Natural killer cell (primary cell): ENCODE data around the gene MCAT. TPM values are rescaled to one million over a fixed set of nuclear protein-coding genes. Genes with fewer than 3 reads are reported as not detected.
A peak's percentile ranks its signal among the peaks of the same experiment; 100 is the strongest.

Source experiments
- ATAC-seq, 3 donors: fragments of 150-1000 bp in 2 of 3; fragments of 200-7000 bp in 1 of 3; cut with Tn5 transposase; 1 replicate in 1 of 3; 2 replicates in 2 of 3; pipeline ENCODE4 v1.10.0; 2021; ENCODE audit warnings: mild to moderate bottlenecking in 2 of 3, moderate library complexity in 2 of 3
- DNase-seq, 2 donors: peaks; one replicate each; pipeline versions ENCODE4 v3.0.0 to v3.0.0-alpha.2; 2013 to 2021; ENCODE audit warnings: mixed read lengths in 1 of 2
- H3K27ac ChIP-seq: one replicate; pipeline ENCODE4 v1.5.1; 2013; ENCODE audit warnings: mild to moderate bottlenecking, low read length
- H3K27me3 ChIP-seq: one replicate; pipeline ENCODE4 v1.6.1; 2013; ENCODE audit warnings: low read length; ENCODE audit not compliant: control insufficient read depth, insufficient read depth
- H3K36me3 ChIP-seq: one replicate; pipeline ENCODE4 v1.6.1; 2013; ENCODE audit warnings: low read length; ENCODE audit not compliant: control insufficient read depth, insufficient read depth
- H3K4me1 ChIP-seq: one replicate; pipeline ENCODE4 v1.6.1; 2013; ENCODE audit warnings: low read length; ENCODE audit not compliant: control insufficient read depth, insufficient read depth
- H3K4me3 ChIP-seq: one replicate; pipeline ENCODE4 v1.5.1; 2013; ENCODE audit warnings: low read length
- H3K9me3 ChIP-seq: one replicate; pipeline ENCODE4 v1.6.1; 2013; ENCODE audit warnings: low read length; ENCODE audit not compliant: control insufficient read depth, insufficient read depth
- H3K27ac Mint-ChIP-seq, 2 donors: one replicate each; pipeline ENCODE4 v1.8.0; 2022; ENCODE audit warnings: mild to moderate bottlenecking in 2 of 2, mixed read lengths in 2 of 2, moderate library complexity in 1 of 2
- H3K27me3 Mint-ChIP-seq, 2 donors: one replicate each; pipeline ENCODE4 v1.8.0; 2022; ENCODE audit warnings: low read depth in 2 of 2, mixed read lengths in 2 of 2
- H3K36me3 Mint-ChIP-seq: one replicate; pipeline ENCODE4 v1.8.0; 2022; ENCODE audit warnings: mixed read lengths
- H3K4me1 Mint-ChIP-seq, 2 donors: one replicate each; pipeline ENCODE4 v1.8.0; 2022; ENCODE audit warnings: mixed read lengths in 2 of 2
- H3K4me3 Mint-ChIP-seq: one replicate; pipeline ENCODE4 v1.8.0; 2022; ENCODE audit warnings: mild to moderate bottlenecking, moderate library complexity, mixed read lengths
- H3K9me3 Mint-ChIP-seq, 2 donors: one replicate each; pipeline ENCODE4 v1.8.0; 2022; ENCODE audit warnings: mixed read lengths in 2 of 2
- CTCF ChIP-seq: fragments of 200-600 bp; IDR thresholded peaks from one replicate; pipeline ENCODE4 v1.8.0; 2022; ENCODE audit warnings: antibody characterized with exemption
- WGBS: methylation state at CpG from one replicate; pipeline ENCODE4 v1.1.7; 2013; ENCODE audit warnings: missing lambda C conversion rate; ENCODE audit not compliant: insufficient coverage; 5-methylcytosine and 5-hydroxymethylcytosine counted together
- intact Hi-C: fragments of 100-400 bp; cut with micrococcal nuclease; formaldehyde crosslinking; loops from one replicate; pipeline ENCODE4 v1.14.2; 2022
- total RNA-seq, 4 donors: library from RNA; stranded (reverse); fragments of 120-200 nt in 1 of 4; gene quantifications; one replicate each; pipeline versions ENCODE4 v1.2.3 to v1.2.4, GENCODE V29; 2013 to 2022

Gene MCAT
- total RNA-seq, 3 donors from 2014 or later (not counting 1 experiment from before 2014, with no cell fraction given): 6.5 to 12.4 (median 9.3) TPM

- WGBS: 61% methylated on average over 13 of the region's 13 CpGs
- no peaks in the 10 kb centered on the region for H3K36me3 Mint-ChIP-seq
- Histone ChIP-seq H3K4me3 (no peak overlapping the region), H3K27ac (no peak overlapping the region), H3K4me1 (peaks cover 32% of the 10 kb centered on the region), H3K27me3 (peaks cover 11% of the 10 kb centered on the region), H3K9me3 (no peaks in the 10 kb centered on the region), H3K36me3 (no peaks in the 10 kb centered on the region)
- peaks cover 0 to 28% of the 10 kb centered on the region in 2 donors for H3K27me3 Mint-ChIP-seq
- intact Hi-C loops: no loop called here
- no peak for DNase-seq
- TF ChIP-seq CTCF: no peak
- peaks cover 0 to 4% of the 10 kb centered on the region in 2 donors for H3K4me1 Mint-ChIP-seq
- ATAC-seq: no peak
- no peak overlapping the region for H3K27ac Mint-ChIP-seq
- no peaks in the 10 kb centered on the region for H3K9me3 Mint-ChIP-seq
- H3K4me3 Mint-ChIP-seq: peak overlapping the region; percentile 25
These were observed 29.5 kb downstream of the MCAT start for GRCh38 chr22:43113526-43114251.

GRCh38 chr22:43110927-43111623, 32.1 kb downstream of the MCAT start:
- peaks cover 11% of the 10 kb centered on the region for H3K27me3 ChIP-seq
- H3K27me3 Mint-ChIP-seq: peaks cover 0 to 31% of the 10 kb centered on the region in 2 donors
- H3K9me3 Mint-ChIP-seq: no peaks in the 10 kb centered on the region
- peak overlapping the region in 1 of 2 donors; percentile 45 for H3K27ac Mint-ChIP-seq
- H3K4me3 Mint-ChIP-seq: peak overlapping the region; percentile 76
- no peaks in the 10 kb centered on the region for H3K36me3 ChIP-seq
- no peaks in the 10 kb centered on the region for H3K9me3 ChIP-seq
- intact Hi-C loops: no loop called here
- no peak overlapping the region for H3K27ac ChIP-seq
- WGBS: 2% methylated on average over 86 of the region's 86 CpGs
- no peak for TF ChIP-seq CTCF
- DNase-seq (peak in 1 of 2 donors; percentile 73), ATAC-seq (peak; percentile 57 to 70 (median 61))
- no peaks in the 10 kb centered on the region for H3K36me3 Mint-ChIP-seq
- peak overlapping the region; percentile 37 for H3K4me3 ChIP-seq
- peaks cover 23% of the 10 kb centered on the region for H3K4me1 ChIP-seq
- peaks cover 0 to 4% of the 10 kb centered on the region in 2 donors for H3K4me1 Mint-ChIP-seq

GRCh38 chr22:43110444-43110926, 32.7 kb downstream of the MCAT start, which contains the start of gene BIK:
Gene BIK (plus strand): TSS chr22:43110750. CDS start chr22:43124023, 13,273 bp downstream.
- no peaks in the 10 kb centered on the region for H3K36me3 Mint-ChIP-seq
- peak within 1 kb of the TSS; percentile 37 for H3K4me3 ChIP-seq
- under 1% methylated on average over 49 of the region's 49 CpGs for WGBS
- H3K4me1 ChIP-seq: peaks cover 19% of the 10 kb centered on the region
- peaks cover 11% of the 10 kb centered on the region for H3K27me3 ChIP-seq
- peak; percentile 23 for TF ChIP-seq CTCF
- H3K4me1 Mint-ChIP-seq: peaks cover 0 to 4% of the 10 kb centered on the region in 2 donors
- H3K36me3 ChIP-seq: no peaks in the 10 kb centered on the region
- H3K27ac Mint-ChIP-seq: peak within 1 kb of the TSS in 1 of 2 donors; percentile 45
- H3K9me3 ChIP-seq: no peaks in the 10 kb centered on the region
- no peak within 1 kb of the TSS for H3K27ac ChIP-seq
- H3K9me3 Mint-ChIP-seq: no peaks in the 10 kb centered on the region
- DNase-seq: peak; percentile 21 to 67
- H3K4me3 Mint-ChIP-seq: peak within 1 kb of the TSS; percentile 76
- intact Hi-C loops: no loop called here
- peaks cover 0 to 29% of the 10 kb centered on the region in 2 donors for H3K27me3 Mint-ChIP-seq
- peak; percentile 70 to 73 (median 73) for ATAC-seq
